PC-9 (cell line): Measurements from ENCODE around the gene PDE4C. TPM values are rescaled to one million over a fixed set of nuclear protein-coding genes. Genes with fewer than 3 reads are reported as not detected.

Experiments used
- BruUV-seq: library from RNA; stranded (reverse); fragments of 400-500 nt; replicated peaks from 2 replicates; lab custom pipeline; 2021; lab: Mats Ljungman, UMichigan
- CTCF ChIA-PET: fragments of 300-600 bp; sonication (Branson Sonifier 250); formaldehyde crosslinking; loops from one replicate; lab custom pipeline; 2022; ENCODE audit warnings: antibody characterized with exemption; lab: Charles Lee
- POLR2A ChIA-PET: fragments of 300-600 bp; sonication (Branson Sonifier 250); formaldehyde crosslinking; loops from one replicate; lab custom pipeline; 2022; ENCODE audit warnings: antibody characterized with exemption; ENCODE audit not compliant: unreplicated experiment; lab: Charles Lee
- DNase-seq, 2 experiments: peaks; one replicate each; pipeline versions ENCODE4 v3.0.0 to v3.0.0-alpha.2; 2015 to 2022; ENCODE audit warnings: mixed read lengths in 1 of 2
- H2AFZ ChIP-seq: fragments of 200-600 bp; sonication (generic); 2 replicates; pipeline ENCODE4 v1.8.1; 2017; ENCODE audit warnings: antibody characterized with exemption
- H3F3A ChIP-seq: fragments of 200-600 bp; sonication (generic); 2 replicates; pipeline ENCODE4 v1.8.1; 2017; ENCODE audit warnings: antibody characterized with exemption, mild to moderate bottlenecking, low read depth; ENCODE audit not compliant: insufficient read depth
- H3K27ac ChIP-seq: fragments of 200-600 bp; sonication (generic); 2 replicates; pipeline ENCODE4 v1.6.1; 2016; ENCODE audit warnings: mixed run types
- H3K27me3 ChIP-seq: fragments of 200-600 bp; sonication (generic); 2 replicates; pipeline ENCODE4 v1.6.1; 2016; ENCODE audit warnings: low read depth, mixed run types; ENCODE audit not compliant: insufficient read depth
- H3K36me3 ChIP-seq: fragments of 200-600 bp; sonication (generic); 2 replicates; pipeline ENCODE4 v1.6.1; 2016; ENCODE audit warnings: low read depth, mixed run types
- H3K4me1 ChIP-seq: fragments of 200-600 bp; sonication (generic); replicated peaks from 2 replicates; pipeline ENCODE4 v1.6.1; 2016; ENCODE audit warnings: mixed run types; ENCODE audit not compliant: insufficient read depth
- H3K4me2 ChIP-seq: fragments of 200-600 bp; sonication (generic); 2 replicates; pipeline ENCODE4 v1.6.1; 2017; ENCODE audit warnings: mixed run types
- H3K4me3 ChIP-seq: fragments of 200-600 bp; sonication (generic); 2 replicates; pipeline ENCODE4 v1.6.1; 2016; ENCODE audit warnings: mixed run types
- H3K79me2 ChIP-seq: fragments of 200-600 bp; sonication (generic); 2 replicates; pipeline ENCODE4 v1.6.1; 2017; ENCODE audit warnings: low read depth, mixed run types
- H3K9me2 ChIP-seq: fragments of 200-600 bp; sonication (generic); 2 replicates; pipeline ENCODE4 v1.8.1; 2017; ENCODE audit warnings: mild to moderate bottlenecking; ENCODE audit not compliant: insufficient read depth
- H3K9me3 ChIP-seq: fragments of 200-600 bp; sonication (generic); 2 replicates; pipeline ENCODE4 v1.8.1; 2016; ENCODE audit warnings: low read depth; ENCODE audit not compliant: insufficient read depth
- H4K20me1 ChIP-seq: fragments of 200-600 bp; sonication (generic); 2 replicates; pipeline ENCODE4 v1.8.1; 2017; ENCODE audit not compliant: insufficient read depth
- CTCF ChIP-seq: fragments of 200-600 bp; sonication (generic); conservative IDR thresholded peaks from 2 replicates; pipeline ENCODE4 v1.6.1; 2017; ENCODE audit warnings: mixed run types, antibody characterized with exemption, mild to moderate bottlenecking, moderate library complexity
- EZH2 ChIP-seq: fragments of 200-600 bp; sonication (generic); IDR thresholded peaks from 2 replicates; pipeline ENCODE4 v1.8.0; 2017; ENCODE audit warnings: antibody characterized with exemption, low read depth
- intact Hi-C: fragments of 100-400 bp; cut with micrococcal nuclease; formaldehyde crosslinking; loops from one replicate; pipeline ENCODE4 v1.10.0; 2022; ENCODE audit not compliant: unreplicated experiment
- total RNA-seq: library from RNA; stranded (reverse); gene quantifications from 2 replicates; pipeline ENCODE4 v1.2.3, GENCODE V29; 2021

PDE4C gene
- total RNA-seq, 1 experiment from 2014 or later, result 2.2 TPM

DNA sequence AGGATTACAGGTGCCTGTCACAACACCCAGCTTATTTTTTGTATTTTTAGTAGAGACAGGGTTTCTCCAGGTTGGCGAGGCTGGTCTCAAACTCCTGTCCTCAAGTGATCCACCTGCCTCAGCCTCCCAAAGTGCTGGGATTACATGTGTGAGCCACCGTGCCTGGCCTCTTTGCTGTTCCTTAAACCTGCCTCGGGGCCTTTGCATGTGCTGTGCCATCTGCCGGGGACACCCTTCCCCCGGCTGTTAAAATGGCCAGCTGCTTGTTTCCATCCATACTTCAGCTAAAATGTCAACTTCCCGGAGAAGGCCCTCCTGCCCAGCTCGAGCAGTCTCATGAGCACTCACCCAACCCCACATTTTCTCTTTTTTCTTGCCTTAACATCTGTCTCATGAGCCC is 19.1 kb upstream of the PDE4C start:
- CTCF ChIA-PET, result interaction anchor here (0.6 to 0.7 kb wide), 2 partner anchors 74 to 638 kb away, joined by 3 to 4 read pairs; no protein-coding TSS in a partner anchor
- Histone ChIP-seq H4K20me1 (no peaks in the 10 kb centered on the region), H3K27ac (no peak overlapping the region), H3K9me3 (no peaks in the 10 kb centered on the region), H3K36me3 (no peaks in the 10 kb centered on the region), H3K4me2 (no peak overlapping the region), H2AFZ (no peak overlapping the region), H3F3A (peaks cover 3% of the 10 kb centered on the region), H3K4me3 (no peak overlapping the region), H3K27me3 (no peaks in the 10 kb centered on the region), H3K79me2 (no peaks in the 10 kb centered on the region), H3K4me1 (no peaks in the 10 kb centered on the region), H3K9me2 (no peaks in the 10 kb centered on the region)
- no TSS peak for BruUV-seq
- POLR2A ChIA-PET, result no interaction called here
- no peak for DNase-seq
- TF ChIP-seq CTCF (no peak), EZH2 (no peak)
- intact Hi-C loops, result no loop called here

GRCh38 chr19:18239303-18239702 is 13.1 kb upstream of the PDE4C start:
- ChIA-PET POLR2A (interaction anchor here (0.5 to 0.6 kb wide), 2 partner anchors 9 to 690 kb away, joined by 3 to 4 read pairs; no protein-coding TSS in a partner anchor), CTCF (no interaction called here)
- intact Hi-C loops, result no loop called here

GRCh38 chr19:18234194-18234593 is 8.0 kb upstream of the PDE4C start:
- H4K20me1 ChIP-seq, result peaks cover 5% of the 10 kb centered on the region
- POLR2A ChIA-PET, result interaction anchor here (0.7 kb wide), 1 partner anchor 10 kb away, joined by 14 read pairs; no protein-coding TSS in a partner anchor
- no peaks in the 10 kb centered on the region for H3K27me3 ChIP-seq
- CTCF ChIA-PET, result no interaction called here
- no peak overlapping the region for H3K4me2 ChIP-seq
- no peak for DNase-seq
- no peak overlapping the region for H2AFZ ChIP-seq
- H3K79me2 ChIP-seq, result no peaks in the 10 kb centered on the region
- BruUV-seq, result no TSS peak
- no peak overlapping the region for H3K27ac ChIP-seq
- no peak for TF ChIP-seq CTCF
- no peak for TF ChIP-seq EZH2
- H3K9me3 ChIP-seq, result no peaks in the 10 kb centered on the region
- no peak overlapping the region for H3K4me3 ChIP-seq
- no peaks in the 10 kb centered on the region for H3K9me2 ChIP-seq
- intact Hi-C loops, result no loop called here
- H3K36me3 ChIP-seq, result no peaks in the 10 kb centered on the region
- peaks cover 26% of the 10 kb centered on the region; the same call in 1 of the 2 replicates for H3F3A ChIP-seq
- H3K4me1 ChIP-seq, result peaks cover 5% of the 10 kb centered on the region; the same call in 1 of the 2 replicates

More at GRCh38 chr19:18239303-18239702, 13.1 kb upstream of the PDE4C start:
- H3F3A ChIP-seq, result no peaks in the 10 kb centered on the region; the same call in none of the 2 replicates
- H3K79me2 ChIP-seq, result no peaks in the 10 kb centered on the region
- no peaks in the 10 kb centered on the region for H3K4me1 ChIP-seq
- no peak overlapping the region for H3K27ac ChIP-seq
- no peaks in the 10 kb centered on the region for H3K9me3 ChIP-seq
- H3K4me3 ChIP-seq, result no peak overlapping the region
- no peak overlapping the region for H2AFZ ChIP-seq
- BruUV-seq, result no TSS peak
- H3K27me3 ChIP-seq, result no peaks in the 10 kb centered on the region
- no peaks in the 10 kb centered on the region for H4K20me1 ChIP-seq
- H3K36me3 ChIP-seq, result no peaks in the 10 kb centered on the region
- H3K4me2 ChIP-seq, result no peak overlapping the region
- no peaks in the 10 kb centered on the region for H3K9me2 ChIP-seq
- TF ChIP-seq EZH2 (no peak), CTCF (no peak)
- no peak for DNase-seq
